ENCODE results near the gene REX1BD. TPM values are rescaled to one million over a fixed set of nuclear protein-coding genes. Genes with fewer than 3 reads are reported as not detected.
A peak's percentile ranks its signal among the peaks of the same experiment; 100 is the strongest.

Gene REX1BD
- total and polyA plus RNA-seq, 2 of the 4 experiments (the other 2 are of a cell fraction): 14.2 to 44.6 TPM

DNA sequence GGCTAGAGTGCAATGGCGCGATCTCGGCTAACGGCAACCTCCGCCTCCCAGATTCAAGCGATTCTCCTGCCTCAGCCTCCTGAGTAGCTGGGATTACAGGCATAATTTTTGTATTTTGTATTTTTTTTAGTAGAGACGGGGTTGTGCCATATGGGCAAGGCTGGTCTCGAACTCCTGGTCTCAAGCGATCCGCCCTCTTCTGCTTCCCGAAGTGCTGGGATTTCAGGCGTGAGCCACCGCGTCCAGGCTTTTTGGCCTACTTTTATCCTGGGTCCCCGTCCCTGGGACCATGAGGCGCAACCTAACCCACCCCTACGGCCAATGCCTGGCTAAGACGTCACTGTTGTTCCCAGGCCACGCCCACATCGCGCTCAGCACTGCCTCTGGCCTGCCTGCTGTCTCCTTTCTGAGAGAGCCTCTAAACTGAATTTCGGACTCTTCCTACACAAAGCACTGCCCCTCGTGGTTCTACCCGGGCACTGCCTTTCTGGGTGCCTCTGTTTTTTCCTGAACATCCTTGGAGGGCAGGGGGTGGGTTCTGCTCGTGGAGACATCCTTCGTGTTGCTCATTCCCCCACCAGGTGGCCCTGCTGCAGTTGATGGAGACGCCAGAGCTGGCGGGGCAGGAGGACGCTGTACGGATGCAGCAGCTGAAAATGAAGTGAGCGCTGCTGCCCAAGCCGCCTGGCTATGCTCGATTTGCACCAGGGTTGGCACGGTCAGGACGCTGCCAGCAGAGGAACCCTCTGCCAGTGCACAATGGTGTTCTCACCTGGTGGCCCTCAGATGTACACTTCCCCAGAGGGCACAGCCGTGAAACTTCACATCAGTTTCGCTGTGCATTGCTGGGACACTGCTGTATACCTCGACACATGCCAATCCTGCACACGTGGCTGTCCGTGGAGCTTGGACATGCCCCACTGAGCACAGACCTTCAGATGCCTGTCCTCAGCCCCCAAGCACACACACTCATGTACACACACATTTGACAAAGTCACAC is 2.0 kb downstream of the REX1BD start:
- no peak overlapping the region for H3K4me3 ChIP-seq (ENCODE audit: insufficient read depth, low read depth, low read length)

More for the DNA sequence above, 2.0 kb downstream of the REX1BD start:
- Histone ChIP-seq H2BK5ac (ENCODE audit: low read depth, low read length, poor library complexity, severe bottlenecking) (no peak overlapping the region), H2BK15ac (ENCODE audit: low read depth, low read length) (no peak overlapping the region), H3K9me1 (ENCODE audit: insufficient read depth, low read length) (peaks cover 4% of the 10 kb centered on the region; the same call in 1 of the 2 replicates), H2AK9ac (replicated peaks; ENCODE audit: low read depth, low read length, poor library complexity) (peak overlapping the region; percentile 76), H3K27ac (ENCODE audit: insufficient read depth, low read length) (no peak overlapping the region), H3K18ac (ENCODE audit: low read depth, low read length) (no peak overlapping the region), H3K23ac (ENCODE audit: low read depth, low read length) (no peak overlapping the region), H3K4ac (ENCODE audit: low read depth, low read length) (no peak overlapping the region), H3K9me3 (ENCODE audit: control insufficient read depth, insufficient read depth, low read length) (no peaks in the 10 kb centered on the region), H3K9ac (ENCODE audit: low read depth, low read length) (no peak overlapping the region), H2AK5ac (ENCODE audit: low read depth, low read length) (no peak overlapping the region; the same call in 1 of the 2 replicates), H4K20me1 (ENCODE audit: insufficient read depth, low read length) (peaks cover 9% of the 10 kb centered on the region), H3K4me1 (ENCODE audit: control insufficient read depth, insufficient read depth, low read length) (peaks cover 8% of the 10 kb centered on the region), H4K5ac (ENCODE audit: low read depth, low read length) (no peak overlapping the region), H3K79me1 (ENCODE audit: low read depth in 1 of 2, low read length in 2 of 2) (peaks cover 6 to 20% of the 10 kb centered on the region in 2 experiments; a peak in 3 of 4 replicates), H3K4me2 (ENCODE audit: low read depth, low read length) (no peak overlapping the region), H4K91ac (ENCODE audit: insufficient read depth, low read depth, low read length) (no peak overlapping the region), H3K56ac (ENCODE audit: extremely low read depth, insufficient read depth, low read length) (no peak overlapping the region), H3K27me3 (ENCODE audit: control insufficient read depth, insufficient read depth, low read length) (no peaks in the 10 kb centered on the region), H3K36me3 (ENCODE audit: control insufficient read depth, insufficient read depth, low read length) (peaks cover 4% of the 10 kb centered on the region), H2AFZ (replicated peaks; ENCODE audit: low read length, poor library complexity) (peak overlapping the region; percentile 23), H2BK120ac (ENCODE audit: low read depth, low read length) (no peak overlapping the region), H3K14ac (replicated peaks; ENCODE audit: low read depth, low read length) (no peak overlapping the region), H4K8ac (ENCODE audit: low read depth in 2 of 2, low read length in 2 of 2) (peak overlapping the region in 1 of 2 experiments; percentile 45; a peak in 1 of 4 replicates), H2BK20ac (ENCODE audit: low read depth, low read length) (no peak overlapping the region)
- dilution Hi-C loops (cut with HindIII; ENCODE audit: low sequenced_read_pairs, unreplicated experiment): no loop called here
- TF ChIP-seq NFE2L2 (IDR thresholded peaks at IDR 0.05; ENCODE audit: low read depth, low read length): no peak
- TF ChIP-seq, protein P1, sequence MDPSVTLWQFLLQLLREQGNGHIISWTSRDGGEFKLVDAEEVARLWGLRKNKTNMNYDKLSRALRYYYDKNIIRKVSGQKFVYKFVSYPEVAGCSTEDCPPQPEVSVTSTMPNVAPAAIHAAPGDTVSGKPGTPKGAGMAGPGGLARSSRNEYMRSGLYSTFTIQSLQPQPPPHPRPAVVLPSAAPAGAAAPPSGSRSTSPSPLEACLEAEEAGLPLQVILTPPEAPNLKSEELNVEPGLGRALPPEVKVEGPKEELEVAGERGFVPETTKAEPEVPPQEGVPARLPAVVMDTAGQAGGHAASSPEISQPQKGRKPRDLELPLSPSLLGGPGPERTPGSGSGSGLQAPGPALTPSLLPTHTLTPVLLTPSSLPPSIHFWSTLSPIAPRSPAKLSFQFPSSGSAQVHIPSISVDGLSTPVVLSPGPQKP (IDR thresholded peaks at IDR 0.05; ENCODE audit: borderline replicate concordance, low read depth, low read length): no peak
- TF ChIP-seq CEBPB (IDR thresholded peaks at IDR 0.05; ENCODE audit: low read depth, low read length): no peak
- TF ChIP-seq RFX5 (IDR thresholded peaks at IDR 0.05; ENCODE audit: low read depth, low read length): no peak
- TF ChIP-seq RAD21 (IDR thresholded peaks at IDR 0.05; ENCODE audit: low read length): no peak
- TF ChIP-seq SMC3 (IDR thresholded peaks at IDR 0.05; ENCODE audit: low read depth, low read length): peak; percentile 37; the same call in 1 of the 2 replicates
- no peak for TF ChIP-seq MAZ (IDR thresholded peaks at IDR 0.05; ENCODE audit: borderline replicate concordance, low read depth, low read length)
- TF ChIP-seq MXI1 (IDR thresholded peaks at IDR 0.05; ENCODE audit: borderline replicate concordance, low read depth, low read length): no peak
- TF ChIP-seq BHLHE40 (IDR thresholded peaks at IDR 0.05; ENCODE audit: low read depth, low read length): no peak
- TF ChIP-seq POLR2A (IDR thresholded peaks at IDR 0.05; ENCODE audit: low read depth, low read length): no peak
- TF ChIP-seq, protein P2, sequence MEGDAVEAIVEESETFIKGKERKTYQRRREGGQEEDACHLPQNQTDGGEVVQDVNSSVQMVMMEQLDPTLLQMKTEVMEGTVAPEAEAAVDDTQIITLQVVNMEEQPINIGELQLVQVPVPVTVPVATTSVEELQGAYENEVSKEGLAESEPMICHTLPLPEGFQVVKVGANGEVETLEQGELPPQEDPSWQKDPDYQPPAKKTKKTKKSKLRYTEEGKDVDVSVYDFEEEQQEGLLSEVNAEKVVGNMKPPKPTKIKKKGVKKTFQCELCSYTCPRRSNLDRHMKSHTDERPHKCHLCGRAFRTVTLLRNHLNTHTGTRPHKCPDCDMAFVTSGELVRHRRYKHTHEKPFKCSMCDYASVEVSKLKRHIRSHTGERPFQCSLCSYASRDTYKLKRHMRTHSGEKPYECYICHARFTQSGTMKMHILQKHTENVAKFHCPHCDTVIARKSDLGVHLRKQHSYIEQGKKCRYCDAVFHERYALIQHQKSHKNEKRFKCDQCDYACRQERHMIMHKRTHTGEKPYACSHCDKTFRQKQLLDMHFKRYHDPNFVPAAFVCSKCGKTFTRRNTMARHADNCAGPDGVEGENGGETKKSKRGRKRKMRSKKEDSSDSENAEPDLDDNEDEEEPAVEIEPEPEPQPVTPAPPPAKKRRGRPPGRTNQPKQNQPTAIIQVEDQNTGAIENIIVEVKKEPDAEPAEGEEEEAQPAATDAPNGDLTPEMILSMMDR (conservative IDR thresholded peaks at IDR 0.05; ENCODE audit: low read depth, low read length): peak; percentile 33
- TF ChIP-seq MAFK (IDR thresholded peaks at IDR 0.05; ENCODE audit: low read depth, low read length): no peak
- CTCF ChIA-PET: interaction anchor here (0.6 to 1.1 kb wide), 2 partner anchors 252 to 256 kb away, joined by 3 to 4 read pairs; no protein-coding TSS in a partner anchor
- intact Hi-C loops (cut with micrococcal nuclease): no loop called here
- POLR2A ChIA-PET (ENCODE audit: unreplicated experiment): interaction anchor here (0.5 kb wide), 1 partner anchor 101 kb away, joined by 5 read pairs; no protein-coding TSS in a partner anchor
- no peak for ATAC-seq (ENCODE audit: low read depth)
- WGBS, 2 experiments (ENCODE audit: extremely low coverage in 2 of 2, insufficient read length in 1 of 2): 62% methylated on average over 22 of the region's 40 CpGs; no CpG with 5 or more reads in 1 of the 2 experiments
- in situ Hi-C loops (cut with MboI; ENCODE audit: low sequenced_read_pairs): no loop called here
- DNase-seq: peak; percentile 57
- BruUV-seq (replicated peaks): no TSS peak

All from IMR-90 (cell line).